Measurements from ENCODE around the gene MCOLN1. TPM values are rescaled to one million over a fixed set of nuclear protein-coding genes. Genes with fewer than 3 reads are reported as not detected.

Gene MCOLN1
- total RNA-seq, 1 experiment from 2014 or later: 16.2 TPM

DNA sequence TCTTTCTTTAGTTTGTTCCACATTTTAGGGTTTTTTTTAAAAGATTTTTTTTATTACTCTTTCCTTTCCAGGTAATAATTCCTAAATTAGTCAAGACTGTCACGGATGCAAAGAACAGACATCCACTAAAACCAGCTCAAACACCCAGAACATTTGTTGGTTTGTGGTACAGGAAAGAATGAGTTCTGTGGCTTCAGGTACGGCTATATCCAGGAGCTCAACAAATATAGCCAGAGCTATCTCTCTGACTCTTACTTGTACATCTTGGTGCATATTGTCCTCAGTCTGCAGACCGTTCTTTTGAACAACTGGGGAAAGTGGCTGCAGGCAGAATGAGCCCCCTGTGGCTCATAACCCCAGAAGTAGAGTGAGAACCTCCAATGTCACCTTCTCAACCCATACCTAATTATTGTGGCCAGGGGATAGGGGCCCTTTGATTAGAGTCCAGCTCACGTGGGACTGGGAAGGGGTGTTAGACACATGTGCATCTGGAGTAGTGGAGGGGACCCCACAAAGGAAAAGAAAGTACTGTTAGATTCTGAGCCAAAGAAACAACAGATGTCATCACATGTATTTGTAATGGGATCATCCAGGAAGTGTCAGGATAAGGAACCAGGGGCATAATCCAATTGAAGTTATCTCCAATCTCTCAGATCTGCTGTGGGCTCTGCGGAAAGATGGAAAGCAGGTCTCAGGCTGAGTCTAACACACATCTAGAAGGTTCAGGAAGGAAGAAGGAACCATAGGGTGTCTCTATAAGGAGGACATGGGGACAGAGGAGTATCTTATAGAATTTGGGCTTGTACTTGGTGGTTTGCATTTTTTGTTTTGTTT is 8.4 kb upstream of the MCOLN1 start:
- TF ChIP-seq, protein P1, sequence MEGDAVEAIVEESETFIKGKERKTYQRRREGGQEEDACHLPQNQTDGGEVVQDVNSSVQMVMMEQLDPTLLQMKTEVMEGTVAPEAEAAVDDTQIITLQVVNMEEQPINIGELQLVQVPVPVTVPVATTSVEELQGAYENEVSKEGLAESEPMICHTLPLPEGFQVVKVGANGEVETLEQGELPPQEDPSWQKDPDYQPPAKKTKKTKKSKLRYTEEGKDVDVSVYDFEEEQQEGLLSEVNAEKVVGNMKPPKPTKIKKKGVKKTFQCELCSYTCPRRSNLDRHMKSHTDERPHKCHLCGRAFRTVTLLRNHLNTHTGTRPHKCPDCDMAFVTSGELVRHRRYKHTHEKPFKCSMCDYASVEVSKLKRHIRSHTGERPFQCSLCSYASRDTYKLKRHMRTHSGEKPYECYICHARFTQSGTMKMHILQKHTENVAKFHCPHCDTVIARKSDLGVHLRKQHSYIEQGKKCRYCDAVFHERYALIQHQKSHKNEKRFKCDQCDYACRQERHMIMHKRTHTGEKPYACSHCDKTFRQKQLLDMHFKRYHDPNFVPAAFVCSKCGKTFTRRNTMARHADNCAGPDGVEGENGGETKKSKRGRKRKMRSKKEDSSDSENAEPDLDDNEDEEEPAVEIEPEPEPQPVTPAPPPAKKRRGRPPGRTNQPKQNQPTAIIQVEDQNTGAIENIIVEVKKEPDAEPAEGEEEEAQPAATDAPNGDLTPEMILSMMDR (IDR thresholded peaks at IDR 0.05; ENCODE audit: insufficient read depth in 1 of 2, low read depth in 1 of 2, low read length in 1 of 2, severe bottlenecking in 1 of 2, unreplicated experiment in 1 of 2): no peak
- Mint-ChIP-seq H3K27me3 (ENCODE audit: insufficient read depth, unreplicated experiment) (no peaks in the 10 kb centered on the region), H3K4me1 (ENCODE audit: low read depth, unreplicated experiment) (peaks cover 8% of the 10 kb centered on the region), H3K9me3 (ENCODE audit: unreplicated experiment) (no peaks in the 10 kb centered on the region), H3K4me3 (ENCODE audit: unreplicated experiment) (no peak overlapping the region), H3K27ac (ENCODE audit: unreplicated experiment) (peak overlapping the region; percentile 40), H3K36me3 (ENCODE audit: insufficient read depth, unreplicated experiment) (peaks cover 8% of the 10 kb centered on the region)
- ChIA-PET CTCF (no interaction called here), POLR2A (no interaction called here)
- peaks cover 1% of the 10 kb centered on the region; the same call in 1 of the 2 replicates for H3K36me3 ChIP-seq (ENCODE audit: control insufficient read depth, insufficient read depth, low read length)
- H3K9me3 ChIP-seq: no peaks in the 10 kb centered on the region
- intact Hi-C loops (cut with micrococcal nuclease; ENCODE audit: unreplicated experiment): loop anchor here (10.0 kb wide), 1 partner anchor 119 kb away; no protein-coding TSS in a partner anchor
- no TSS peak for BruUV-seq (replicated peaks)
- H3K4me3 ChIP-seq (ENCODE audit: low read depth, low read length): no peak overlapping the region
- H3K27me3 ChIP-seq (replicated peaks; ENCODE audit: control insufficient read depth, insufficient read depth, low read length): no peaks in the 10 kb centered on the region
- H3K4me1 ChIP-seq: peaks cover 5% of the 10 kb centered on the region; the same call in 1 of the 2 replicates
- DNase-seq: no peak

DNA sequence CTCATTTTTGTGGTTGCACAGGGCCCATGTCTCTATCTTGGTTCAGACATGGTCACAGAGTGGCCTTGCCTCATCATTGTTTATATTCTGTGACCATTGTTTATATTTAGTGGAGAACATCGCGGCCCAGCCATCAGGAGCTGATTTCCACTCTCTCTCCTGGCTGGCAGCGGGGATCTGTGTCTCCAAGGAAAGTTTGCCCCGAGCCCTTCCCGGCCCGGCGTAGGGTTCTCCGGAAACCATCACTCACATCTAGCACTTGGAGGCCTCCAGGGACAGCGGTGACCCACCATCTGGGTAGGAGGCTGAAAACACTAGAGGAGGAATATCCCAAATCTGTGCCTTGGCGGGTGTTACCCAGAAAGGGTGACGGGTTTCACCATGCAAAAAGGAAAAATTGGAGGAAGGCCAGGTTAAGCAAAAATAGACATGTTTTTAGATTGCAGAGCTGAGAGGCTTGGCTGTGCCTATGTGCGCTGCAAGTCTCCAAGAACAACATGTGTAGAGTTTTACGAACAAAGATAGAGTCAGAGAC is 7.2 kb upstream of the MCOLN1 start:
- no peak for DNase-seq
- TF ChIP-seq, protein P1 (IDR thresholded peaks at IDR 0.05; ENCODE audit: insufficient read depth in 1 of 2, low read depth in 1 of 2, low read length in 1 of 2, severe bottlenecking in 1 of 2, unreplicated experiment in 1 of 2): no peak
- Mint-ChIP-seq H3K4me3 (ENCODE audit: unreplicated experiment) (peak overlapping the region; percentile 74), H3K9me3 (ENCODE audit: unreplicated experiment) (no peaks in the 10 kb centered on the region), H3K27ac (ENCODE audit: unreplicated experiment) (peak overlapping the region; percentile 40), H3K4me1 (ENCODE audit: low read depth, unreplicated experiment) (peaks cover 8% of the 10 kb centered on the region), H3K27me3 (ENCODE audit: insufficient read depth, unreplicated experiment) (no peaks in the 10 kb centered on the region), H3K36me3 (ENCODE audit: insufficient read depth, unreplicated experiment) (peaks cover 11% of the 10 kb centered on the region)
- Histone ChIP-seq H3K4me1 (peaks cover 5% of the 10 kb centered on the region; the same call in 1 of the 2 replicates), H3K36me3 (ENCODE audit: control insufficient read depth, insufficient read depth, low read length) (peaks cover 1% of the 10 kb centered on the region; the same call in 1 of the 2 replicates), H3K9me3 (no peaks in the 10 kb centered on the region), H3K4me3 (ENCODE audit: low read depth, low read length) (no peak overlapping the region), H3K27me3 (replicated peaks; ENCODE audit: control insufficient read depth, insufficient read depth, low read length) (no peaks in the 10 kb centered on the region)
- TSS peak; percentile 47 for BruUV-seq (replicated peaks)
- intact Hi-C loops (cut with micrococcal nuclease; ENCODE audit: unreplicated experiment): loop anchor here (10.0 kb wide), 1 partner anchor 120 kb away; no protein-coding TSS in a partner anchor
- POLR2A ChIA-PET: no interaction called here
- CTCF ChIA-PET: no interaction called here

DNA sequence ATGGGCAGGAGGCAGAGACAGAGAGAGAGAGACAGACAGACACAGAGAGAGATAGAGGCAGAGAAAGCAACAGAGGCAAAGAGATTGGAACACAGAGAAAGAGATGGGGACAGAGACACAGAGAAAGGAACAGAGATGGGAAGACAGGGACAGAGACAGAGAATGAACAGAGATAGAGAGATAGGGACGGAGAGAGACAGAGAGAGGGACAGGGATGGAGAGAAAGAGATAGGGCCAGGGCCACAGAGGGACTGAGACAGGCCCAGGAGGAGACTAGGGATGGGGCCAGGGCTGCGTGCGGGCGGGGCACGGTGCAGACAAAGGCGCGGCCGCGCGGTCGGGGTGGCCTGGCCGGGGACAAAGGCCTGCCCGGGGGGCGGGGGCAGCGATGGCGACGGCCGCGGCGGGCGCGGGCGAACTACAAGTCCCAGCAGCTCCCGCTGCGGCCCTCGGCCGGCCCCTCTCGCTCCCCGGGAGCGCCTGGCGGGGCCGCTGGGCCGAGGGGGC is 6.7 kb upstream of the MCOLN1 start, which contains the start of gene ZNF358:
Gene ZNF358, plus strand, starts transcription at position 459 of the 507 bp plus-strand sequence. CDS start 3,140 bp downstream, outside the sequence.
- Histone ChIP-seq H3K27me3 (replicated peaks; ENCODE audit: control insufficient read depth, insufficient read depth, low read length) (no peaks in the 10 kb centered on the region), H3K4me3 (ENCODE audit: low read depth, low read length) (peak within 1 kb of the TSS; percentile 75), H3K9me3 (no peaks in the 10 kb centered on the region), H3K4me1 (peaks cover 5% of the 10 kb centered on the region; the same call in 1 of the 2 replicates), H3K36me3 (ENCODE audit: control insufficient read depth, insufficient read depth, low read length) (peaks cover 1% of the 10 kb centered on the region; the same call in 1 of the 2 replicates)
- Mint-ChIP-seq H3K27ac (ENCODE audit: unreplicated experiment) (peak within 1 kb of the TSS; percentile 40), H3K4me3 (ENCODE audit: unreplicated experiment) (peak within 1 kb of the TSS; percentile 74), H3K27me3 (ENCODE audit: insufficient read depth, unreplicated experiment) (no peaks in the 10 kb centered on the region), H3K9me3 (ENCODE audit: unreplicated experiment) (no peaks in the 10 kb centered on the region), H3K36me3 (ENCODE audit: insufficient read depth, unreplicated experiment) (peaks cover 11% of the 10 kb centered on the region), H3K4me1 (ENCODE audit: low read depth, unreplicated experiment) (peaks cover 8% of the 10 kb centered on the region)
- TF ChIP-seq, protein P1 (IDR thresholded peaks at IDR 0.05; ENCODE audit: insufficient read depth in 1 of 2, low read depth in 1 of 2, low read length in 1 of 2, severe bottlenecking in 1 of 2, unreplicated experiment in 1 of 2): no peak
- BruUV-seq (replicated peaks): no TSS peak
- intact Hi-C loops (cut with micrococcal nuclease; ENCODE audit: unreplicated experiment): loop anchor here (10.0 kb wide), 1 partner anchor 121 kb away; no protein-coding TSS in a partner anchor
- ChIA-PET CTCF (no interaction called here), POLR2A (interaction anchor here (0.6 to 0.9 kb wide), 2 partner anchors 9 to 91 kb away, joined by 3 to 6 read pairs; no protein-coding TSS in a partner anchor)
- peak; percentile 79 to 85 for DNase-seq

All from Caco-2 (cell line).